Uterus (tissue), 4 donors: ENCODE data around the gene SH2B2. TPM values are rescaled to one million over a fixed set of nuclear protein-coding genes. Genes with fewer than 3 reads are reported as not detected.
"Not testable (repeated sequence)": the region's sequence is repeated elsewhere in the genome, so short reads cannot be mapped to it uniquely, and the experiment has no call there.

ENCODE experiments used
- DNase-seq, 2 donors: peaks; one replicate each; pipeline ENCODE4 v3.0.0-alpha.2; 2019 to 2020
- H3K27ac ChIP-seq, 2 donors: fragments of 200-600 bp; sonication (generic); 1 replicate in 1 of 2; 2 replicates in 1 of 2; pipeline ENCODE4 v1.5.1; 2016 to 2018
- H3K27me3 ChIP-seq, 2 donors: fragments of 200-600 bp; sonication (generic); one replicate each; pipeline ENCODE4 v1.5.1; 2018 to 2019; ENCODE audit warnings: control low read depth in 1 of 2
- H3K36me3 ChIP-seq, 2 donors: fragments of 200-600 bp; sonication (generic); one replicate each; pipeline ENCODE4 v1.5.1; 2019; ENCODE audit warnings: control low read depth in 1 of 2
- H3K4me1 ChIP-seq, 2 donors: fragments of 200-600 bp; sonication (generic); one replicate each; pipeline ENCODE4 v1.5.1; 2018 to 2019; ENCODE audit warnings: control low read depth in 1 of 2
- H3K4me3 ChIP-seq, 2 donors: fragments of 200-600 bp; sonication (generic); 1 replicate in 1 of 2; 2 replicates in 1 of 2; pipeline ENCODE4 v1.5.1; 2018 to 2019; ENCODE audit warnings: mild to moderate bottlenecking in 1 of 2
- H3K9me3 ChIP-seq, 2 donors: fragments of 200-600 bp; sonication (generic); one replicate each; pipeline ENCODE4 v1.5.1; 2019; ENCODE audit warnings: control low read depth in 1 of 2
- CTCF ChIP-seq, 4 experiments: fragments of 200-600 bp in 2 of 4; fragments of 450-650 bp in 2 of 4; sonication (generic) in 2 of 4; IDR thresholded peaks; one replicate each; pipeline ENCODE4 v1.5.1; 2016 to 2019; ENCODE audit warnings: antibody characterized with exemption in 4 of 4, mild to moderate bottlenecking in 2 of 4, moderate library complexity in 1 of 4
- POLR2A ChIP-seq, 2 donors: fragments of 450-650 bp; IDR thresholded peaks; one replicate each; pipeline ENCODE4 v1.6.1; 2016; ENCODE audit warnings: antibody characterized with exemption in 2 of 2, mild to moderate bottlenecking in 1 of 2, moderate library complexity in 1 of 2
- intact Hi-C: fragments of 100-400 bp; cut with DNase I; formaldehyde crosslinking; loops from one replicate; pipeline ENCODE4 v1.15.1; 2023; ENCODE audit warnings: low total_unique reads
- total RNA-seq, 4 donors: library from RNA; depleted of rRNA in 3 of 4; stranded (reverse); fragments of >200 nt in 3 of 4; gene quantifications; one replicate each; pipeline versions ENCODE4 v1.1.0 to v1.2.4, GENCODE V29; 2014 to 2023
- donor health status: DM: yes; HTN: yes; CAD: no.

The SH2B2 gene
- total RNA-seq, 4 donors from 2014 or later: 0.77 to 13.8 (median 9.4) TPM; not detected in 1

- H3K36me3 ChIP-seq, H3K9me3 ChIP-seq, H3K4me3 ChIP-seq, H3K4me1 ChIP-seq, DNase-seq, H3K27me3 ChIP-seq, intact Hi-C loops, H3K27ac ChIP-seq: not testable (repeated sequence)
These were observed 44.2 kb downstream of the SH2B2 start for GRCh38 chr7:102330666-102331460.

GRCh38 chr7:102335574-102335973, 48.9 kb downstream of the SH2B2 start:
- DNase-seq, H3K4me3 ChIP-seq, H3K27me3 ChIP-seq, H3K36me3 ChIP-seq, H3K4me1 ChIP-seq, H3K27ac ChIP-seq, intact Hi-C loops, H3K9me3 ChIP-seq: not testable (repeated sequence)

DNA sequence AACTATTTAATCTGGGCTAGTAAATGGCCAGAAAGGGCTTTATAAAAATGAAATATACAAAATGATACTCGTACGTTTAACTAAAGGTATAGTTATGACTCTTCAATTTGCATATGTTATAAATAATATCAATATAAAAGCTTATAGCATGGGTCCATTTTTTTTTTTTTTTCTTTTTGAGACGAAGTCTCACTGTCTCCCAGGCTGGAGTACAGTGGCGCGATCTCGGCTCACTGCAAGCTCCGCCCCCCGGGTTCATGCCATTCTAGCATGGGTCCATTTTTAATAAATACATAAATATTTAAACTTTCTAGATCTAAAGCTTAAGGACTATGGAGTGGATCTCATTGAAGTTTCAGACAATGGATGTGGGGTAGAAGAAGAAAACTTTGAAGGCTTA, 50.3 kb downstream of the SH2B2 start:
- H3K4me1 ChIP-seq, DNase-seq, H3K36me3 ChIP-seq, H3K4me3 ChIP-seq, intact Hi-C loops, H3K27ac ChIP-seq, H3K9me3 ChIP-seq, H3K27me3 ChIP-seq: not testable (repeated sequence)

DNA sequence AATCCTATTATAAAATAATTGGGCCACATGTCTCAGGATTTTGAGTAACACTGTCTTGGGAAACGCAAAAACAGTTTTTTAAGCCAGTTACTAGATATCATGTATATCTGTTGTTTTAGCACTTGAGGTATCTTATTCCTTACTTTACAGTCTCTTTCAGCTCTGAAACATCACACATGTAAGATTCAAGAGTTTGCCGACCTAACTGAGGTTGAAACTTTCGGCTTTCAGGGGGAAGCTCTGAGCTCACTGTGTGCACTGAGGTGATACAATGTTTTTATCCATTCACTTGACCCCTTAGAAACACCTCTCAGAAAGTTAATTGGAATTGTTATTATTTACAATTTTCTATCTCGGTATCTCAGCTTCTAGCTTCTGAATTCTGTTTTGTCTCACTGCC, 50.8 kb downstream of the SH2B2 start:
- H3K36me3 ChIP-seq, H3K27me3 ChIP-seq, H3K4me1 ChIP-seq, H3K9me3 ChIP-seq, H3K4me3 ChIP-seq, intact Hi-C loops, H3K27ac ChIP-seq, DNase-seq: not testable (repeated sequence)

DNA sequence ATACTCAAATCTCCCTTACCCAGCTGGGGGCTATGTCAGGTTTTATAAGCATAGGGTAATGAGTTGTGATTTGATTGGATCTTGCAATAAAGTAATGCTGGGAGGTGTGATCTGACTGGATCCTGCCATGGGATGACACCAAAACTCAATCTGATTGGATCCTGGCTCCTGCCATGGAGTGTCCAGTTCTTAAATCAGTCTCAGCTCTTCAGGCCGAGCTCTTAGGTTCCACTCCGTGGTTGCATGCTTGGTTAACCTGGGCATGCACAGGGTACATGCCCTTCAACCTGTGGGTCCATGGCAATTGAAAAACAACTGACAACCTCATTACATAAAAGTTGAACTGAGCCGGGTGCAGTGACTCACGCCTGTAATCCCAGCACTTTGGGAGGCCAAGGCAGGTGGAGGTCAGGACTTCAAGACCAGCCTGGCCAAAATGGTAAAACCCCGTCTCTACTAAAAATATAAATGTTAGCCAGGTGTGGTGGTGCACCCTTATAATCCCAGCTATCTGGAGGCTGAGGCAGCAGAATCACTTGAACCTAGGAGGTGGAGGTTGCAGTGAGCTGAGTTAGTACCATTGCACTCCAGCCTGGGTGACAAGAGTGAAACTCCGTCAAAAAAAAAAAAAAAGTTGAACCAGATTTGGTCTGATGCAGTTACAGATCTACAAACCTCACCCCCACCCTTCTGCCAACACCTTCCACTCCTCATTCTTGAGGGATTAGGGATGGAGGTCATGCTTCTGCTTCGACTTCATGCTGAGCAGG, 54.1 kb downstream of the SH2B2 start:
- intact Hi-C loops, H3K9me3 ChIP-seq, H3K27me3 ChIP-seq, H3K4me1 ChIP-seq, H3K36me3 ChIP-seq, H3K4me3 ChIP-seq, H3K27ac ChIP-seq, DNase-seq: not testable (repeated sequence)

DNA sequence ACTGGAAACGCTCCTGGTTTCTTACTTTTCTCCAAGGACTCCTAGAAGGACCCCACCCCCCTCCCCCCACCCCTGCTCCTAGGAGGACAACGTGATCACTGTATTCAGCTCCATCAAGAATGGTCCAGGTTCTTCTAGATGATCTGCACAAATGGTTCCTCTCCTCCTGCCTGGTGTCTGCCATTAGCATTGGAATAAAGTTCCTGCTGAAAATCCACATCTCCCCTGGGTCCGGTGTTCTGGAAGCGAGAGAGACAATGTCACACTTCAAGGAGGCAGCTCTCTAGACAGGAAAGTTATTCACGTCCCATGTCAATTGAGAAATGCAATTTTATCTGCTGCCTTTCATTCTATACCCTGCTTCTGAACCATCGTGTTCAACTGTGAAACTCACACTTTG, 60.3 kb downstream of the SH2B2 start:
- H3K9me3 ChIP-seq, H3K36me3 ChIP-seq, H3K4me1 ChIP-seq, intact Hi-C loops, H3K27ac ChIP-seq, H3K4me3 ChIP-seq, DNase-seq, H3K27me3 ChIP-seq: not testable (repeated sequence)

DNA sequence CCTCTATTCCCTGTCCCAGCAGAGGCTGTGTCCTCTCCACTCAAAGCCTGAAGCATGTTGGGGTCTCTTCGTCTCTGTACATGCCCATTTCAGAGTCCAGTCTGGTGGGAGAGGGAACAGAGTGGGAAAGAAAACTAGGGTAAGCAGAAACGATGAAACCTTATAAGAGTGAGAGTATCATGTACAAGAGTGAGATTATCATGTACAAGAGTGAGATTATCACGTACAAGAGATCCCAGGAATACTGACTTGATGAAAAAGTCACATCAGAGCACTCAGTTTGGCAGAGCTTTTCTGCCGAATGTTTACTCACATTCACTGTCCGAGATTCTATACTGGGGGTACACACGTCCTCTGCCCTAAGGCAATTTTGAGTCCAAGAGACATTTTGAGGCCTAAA, 69.7 kb downstream of the SH2B2 start, which contains the start of gene SPDYE6:
Gene SPDYE6 (minus strand): TSS at position 101 of the 400 bp plus-strand sequence. CDS start 421 bp downstream, outside the sequence.
- DNase-seq, intact Hi-C loops: not testable (repeated sequence)

DNA sequence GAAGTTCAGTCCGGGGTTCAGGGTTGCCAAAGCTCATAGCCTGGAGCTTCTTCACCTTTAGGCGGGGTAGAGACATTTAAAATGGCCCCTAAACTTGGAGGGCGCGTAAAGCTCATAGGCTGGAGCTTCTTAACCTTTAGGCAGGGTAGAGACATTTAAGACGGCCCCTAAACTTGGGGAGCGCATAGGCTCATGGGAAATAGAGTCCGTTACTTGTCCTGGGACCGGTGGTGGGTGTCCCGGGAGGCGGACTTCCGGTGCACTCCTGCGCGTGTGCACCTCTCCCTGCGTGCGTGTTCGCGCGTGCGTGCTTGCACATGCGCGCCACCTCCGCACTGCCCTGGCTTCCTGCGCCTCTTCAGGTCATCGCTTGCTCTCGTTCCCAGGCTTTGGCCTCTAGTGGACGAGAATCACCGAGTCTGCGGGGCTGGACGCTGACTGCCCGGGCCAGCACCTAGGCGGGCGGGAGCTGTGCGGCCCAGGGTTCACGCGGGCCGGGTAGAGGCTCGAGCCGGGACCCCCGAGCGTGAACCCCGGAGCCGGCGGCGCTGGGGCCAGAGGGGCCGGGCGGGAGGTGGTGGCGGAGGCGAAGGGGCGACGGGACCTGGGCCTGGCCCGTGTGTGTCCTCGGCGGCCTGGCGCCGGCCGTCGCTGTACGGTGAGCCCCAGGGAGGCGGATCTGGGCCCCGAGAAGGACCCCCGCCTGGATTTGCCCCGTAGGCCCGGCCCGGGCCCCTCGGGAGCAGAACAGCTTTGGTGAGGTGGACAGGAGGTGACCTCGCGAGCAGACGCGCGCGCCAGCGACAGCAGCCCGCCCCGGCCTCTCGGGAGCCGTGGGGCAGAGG, 77.1 kb downstream of the SH2B2 start:
- TF ChIP-seq CTCF (IDR thresholded peaks at IDR 0.05) (peak in 3 of 4 experiments; percentile 30 to 54 (median 44)), POLR2A (IDR thresholded peaks at IDR 0.05) (peak; percentile 23 to 73)
- H3K27me3 ChIP-seq, H3K9me3 ChIP-seq, H3K4me1 ChIP-seq, intact Hi-C loops, H3K36me3 ChIP-seq: not testable (repeated sequence)
- peak overlapping the region; percentile 84 to 88 for H3K27ac ChIP-seq
- H3K4me3 ChIP-seq: peak overlapping the region; percentile 59 to 80
- DNase-seq: peak; percentile 94 to 97

More for the DNA sequence above, 69.7 kb downstream of the SH2B2 start, which contains the start of gene SPDYE6:
- H3K9me3 ChIP-seq, H3K36me3 ChIP-seq, H3K27ac ChIP-seq, H3K4me3 ChIP-seq, H3K27me3 ChIP-seq, H3K4me1 ChIP-seq: not testable (repeated sequence)

DNA sequence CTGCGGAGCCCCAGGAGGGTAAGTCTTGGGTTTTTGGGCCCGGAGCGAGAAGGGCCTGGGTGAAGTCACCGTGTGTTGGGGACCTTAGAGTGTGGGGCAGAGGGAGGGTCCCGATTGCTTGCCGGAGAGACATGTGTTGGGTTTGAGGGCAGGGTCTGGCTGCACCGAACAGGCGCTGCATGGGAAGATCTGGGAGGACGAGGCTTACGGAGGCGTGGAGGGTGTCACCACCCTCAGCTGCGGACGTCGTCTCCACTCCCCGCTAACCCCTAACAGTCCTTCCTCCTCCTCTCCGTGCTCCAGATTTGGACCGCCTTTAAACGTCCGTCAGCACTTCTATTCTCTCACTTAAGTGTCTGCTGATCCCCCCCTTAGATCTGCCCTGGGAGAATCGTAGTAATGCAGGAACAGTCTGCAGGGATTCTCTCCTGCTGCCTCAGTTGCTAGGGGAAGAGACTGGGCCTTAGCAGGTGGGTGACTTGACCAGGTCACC, 77.8 kb downstream of the SH2B2 start:
- H3K27me3 ChIP-seq, H3K9me3 ChIP-seq, H3K4me1 ChIP-seq, intact Hi-C loops, H3K36me3 ChIP-seq, DNase-seq: not testable (repeated sequence)
- H3K27ac ChIP-seq: peak overlapping the region; percentile 84 to 88
- H3K4me3 ChIP-seq: peak overlapping the region; percentile 59 to 80

- H3K4me1 ChIP-seq, H3K27ac ChIP-seq, intact Hi-C loops, H3K36me3 ChIP-seq, DNase-seq, H3K4me3 ChIP-seq, H3K27me3 ChIP-seq, H3K9me3 ChIP-seq: not testable (repeated sequence)
These were observed 78.7 kb downstream of the SH2B2 start for GRCh38 chr7:102365390-102365789.

DNA sequence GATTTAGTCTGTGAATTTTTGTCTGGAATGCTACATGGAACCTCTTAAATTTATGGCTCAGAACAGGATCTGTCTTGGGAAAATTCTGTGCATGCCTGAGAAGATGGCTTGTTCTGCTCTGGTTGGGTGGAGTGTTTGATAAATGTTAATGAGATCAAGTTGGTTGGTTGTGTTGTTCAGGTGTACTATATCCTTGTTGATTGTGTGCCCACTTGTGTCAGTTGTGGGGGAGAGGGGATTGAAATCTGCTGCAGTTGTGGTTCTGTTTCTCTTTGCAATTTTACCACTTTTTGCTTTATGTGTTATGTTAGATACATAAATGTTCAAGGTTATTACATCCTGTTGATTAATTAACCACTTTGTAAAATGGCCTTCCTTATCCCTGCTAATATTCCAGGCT, 83.4 kb downstream of the SH2B2 start:
- H3K27me3 ChIP-seq, H3K27ac ChIP-seq, intact Hi-C loops, H3K36me3 ChIP-seq, H3K4me1 ChIP-seq, H3K9me3 ChIP-seq, DNase-seq, H3K4me3 ChIP-seq: not testable (repeated sequence)
